Keratinocyte (primary cell): ENCODE data around the gene IGF1R. TPM values are rescaled to one million over a fixed set of nuclear protein-coding genes. Genes with fewer than 3 reads are reported as not detected.

Source experiments
- DNase-seq: peaks from one replicate; pipeline ENCODE4 v3.0.0-alpha.2; 2011; ENCODE audit warnings: low read depth, missing footprints, low spot score
- FAIRE-seq: peaks from 2 replicates; lab custom pipeline; 2011; peaks lifted over from hg19 to GRCh38; lab: Jason Lieb, UNC
- H2AFZ ChIP-seq: 2 replicates; pipeline ENCODE4 v1.6.0; 2012; ENCODE audit warnings: low read length, control low read depth, inconsistent platforms; ENCODE audit not compliant: control insufficient read depth
- H3K27ac ChIP-seq: 2 replicates; pipeline ENCODE4 v1.5.1; 2011; ENCODE audit warnings: low read length; ENCODE audit not compliant: control insufficient read depth, insufficient read depth
- H3K27me3 ChIP-seq: 3 replicates; pipeline ENCODE4 v1.6.0; 2011; ENCODE audit warnings: low read length; ENCODE audit not compliant: control insufficient read depth, insufficient read depth; ENCODE audit errors: extremely low read depth
- H3K36me3 ChIP-seq, 2 experiments: 2 replicates in 1 of 2; 3 replicates in 1 of 2; pipeline ENCODE4 v1.5.1; 2011; ENCODE audit warnings: low read length in 2 of 2, mild to moderate bottlenecking in 1 of 2; ENCODE audit not compliant: control insufficient read depth in 2 of 2, insufficient read depth in 2 of 2; ENCODE audit errors: extremely low read depth in 1 of 2
- H3K4me1 ChIP-seq: 3 replicates; pipeline ENCODE4 v1.5.1; 2011; ENCODE audit warnings: low read length; ENCODE audit not compliant: control insufficient read depth, insufficient read depth; ENCODE audit errors: extremely low read depth
- H3K4me2 ChIP-seq: 3 replicates; pipeline ENCODE4 v1.6.0; 2011; ENCODE audit warnings: low read depth, low read length; ENCODE audit not compliant: control insufficient read depth, insufficient read depth; ENCODE audit errors: extremely low read depth
- H3K4me3 ChIP-seq, 3 experiments: fragments of 200-600 bp in 1 of 3; sonication (generic) in 1 of 3; 2 replicates in 2 of 3; 3 replicates in 1 of 3; pipeline ENCODE4 v1.5.1; 2011 to 2016; ENCODE audit warnings: low read length in 3 of 3, mild to moderate bottlenecking in 3 of 3, control low read depth in 2 of 3, inconsistent platforms in 1 of 3, low read depth in 1 of 3, mixed read lengths in 1 of 3, mixed run types in 1 of 3, moderate library complexity in 1 of 3; ENCODE audit not compliant: control insufficient read depth in 2 of 3, insufficient read depth in 2 of 3; ENCODE audit errors: extremely low read depth in 1 of 3
- H3K79me2 ChIP-seq: 2 replicates; pipeline ENCODE4 v1.6.0; 2012; ENCODE audit warnings: low read length; ENCODE audit not compliant: control insufficient read depth, insufficient read depth
- H3K9ac ChIP-seq: 3 replicates; pipeline ENCODE4 v1.6.0; 2011; ENCODE audit warnings: low read length; ENCODE audit not compliant: control insufficient read depth, insufficient read depth; ENCODE audit errors: extremely low read depth
- H3K9me1 ChIP-seq: 3 replicates; pipeline ENCODE4 v1.6.0; 2011; ENCODE audit warnings: low read length; ENCODE audit not compliant: control insufficient read depth, insufficient read depth; ENCODE audit errors: extremely low read depth
- H3K9me3 ChIP-seq: 2 replicates; pipeline ENCODE4 v1.5.1; 2012; ENCODE audit warnings: low read depth, low read length; ENCODE audit not compliant: control insufficient read depth
- H4K20me1 ChIP-seq: 3 replicates; pipeline ENCODE4 v1.6.0; 2011; ENCODE audit warnings: low read length; ENCODE audit not compliant: control insufficient read depth, insufficient read depth; ENCODE audit errors: extremely low read depth
- EZH2 ChIP-seq: IDR thresholded peaks from one replicate; pipeline ENCODE4 v1.6.1; 2012; ENCODE audit warnings: inconsistent platforms, mild to moderate bottlenecking, low read length, moderate library complexity
- dilution Hi-C: fragments of 300-500 bp; cut with MboI; formaldehyde crosslinking; loops from one replicate; pipeline ENCODE4 v1.7.0; 2020; ENCODE audit warnings: low sequenced_read_pairs; ENCODE audit not compliant: extremely low pct_ligation_motif_present
- polyA plus RNA-seq, 5 experiments: library from polyadenylated mRNA; depleted of rRNA in 3 of 5; stranded (reverse) in 3 of 5; stranded (forward) in 1 of 5; unstranded in 1 of 5; fragments of >200 nt; gene quantifications; 1 replicate in 1 of 5; 2 replicates in 3 of 5; 3 replicates in 1 of 5; pipeline versions ENCODE4 v1.2.1 to v1.2.3, GENCODE V29; 2011 to 2012; ENCODE audit warnings: missing spikeins in 2 of 5, low read depth in 1 of 5, low replicate concordance in 1 of 5
- TF ChIP-seq, protein P1 (sequence below), 3 experiments: IDR thresholded peaks in 1 of 3; conservative IDR thresholded peaks in 1 of 3; optimal IDR thresholded peaks in 1 of 3; 2 replicates in 2 of 3; 3 replicates in 1 of 3; pipeline versions ENCODE3 to v1.5.1; 2011; ENCODE audit warnings: low read length in 3 of 3, mild to moderate bottlenecking in 3 of 3, moderate library complexity in 2 of 3, control low read depth in 1 of 3, inconsistent platforms in 1 of 3; ENCODE audit not compliant: insufficient read depth in 2 of 3; ENCODE audit errors: extremely low read depth in 1 of 3

IGF1R gene
- polyA plus RNA-seq, 1 donor (not counting 4 experiments of a cell fraction or from before 2014, with no cell fraction given), result 14.5 TPM

DNA sequence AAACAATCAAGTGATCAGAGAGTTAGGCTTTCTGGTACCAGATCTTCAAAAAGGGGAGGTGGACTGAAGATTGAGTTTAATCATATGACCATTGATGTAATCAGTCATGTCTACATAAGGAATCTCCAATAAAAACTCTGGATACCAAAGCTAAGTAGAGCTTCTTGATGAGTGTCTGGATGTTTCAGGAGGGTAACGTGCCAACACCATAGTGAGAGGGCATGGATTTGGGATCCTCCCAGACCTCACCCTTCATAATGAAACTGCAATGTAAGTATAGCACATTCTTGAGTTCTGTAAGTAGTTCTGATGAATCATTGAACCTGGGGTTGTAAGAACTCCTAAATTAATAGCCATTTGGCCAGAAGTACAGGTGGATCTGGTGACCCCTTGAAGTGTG, 337.9 kb downstream of the IGF1R start:
- Histone ChIP-seq H3K27me3 (no peaks in the 10 kb centered on the region), H3K9me3 (no peaks in the 10 kb centered on the region), H4K20me1 (no peaks in the 10 kb centered on the region), H3K4me3 (no peak overlapping the region), H3K27ac (no peak overlapping the region), H3K4me2 (no peak overlapping the region), H3K9me1 (no peaks in the 10 kb centered on the region), H3K79me2 (no peaks in the 10 kb centered on the region), H2AFZ (no peak overlapping the region), H3K36me3 (no peaks in the 10 kb centered on the region), H3K9ac (no peak overlapping the region), H3K4me1 (peaks cover 13% of the 10 kb centered on the region)
- dilution Hi-C loops, result no loop called here
- FAIRE-seq, result no peak
- no peak for DNase-seq
- TF ChIP-seq, protein P1, sequence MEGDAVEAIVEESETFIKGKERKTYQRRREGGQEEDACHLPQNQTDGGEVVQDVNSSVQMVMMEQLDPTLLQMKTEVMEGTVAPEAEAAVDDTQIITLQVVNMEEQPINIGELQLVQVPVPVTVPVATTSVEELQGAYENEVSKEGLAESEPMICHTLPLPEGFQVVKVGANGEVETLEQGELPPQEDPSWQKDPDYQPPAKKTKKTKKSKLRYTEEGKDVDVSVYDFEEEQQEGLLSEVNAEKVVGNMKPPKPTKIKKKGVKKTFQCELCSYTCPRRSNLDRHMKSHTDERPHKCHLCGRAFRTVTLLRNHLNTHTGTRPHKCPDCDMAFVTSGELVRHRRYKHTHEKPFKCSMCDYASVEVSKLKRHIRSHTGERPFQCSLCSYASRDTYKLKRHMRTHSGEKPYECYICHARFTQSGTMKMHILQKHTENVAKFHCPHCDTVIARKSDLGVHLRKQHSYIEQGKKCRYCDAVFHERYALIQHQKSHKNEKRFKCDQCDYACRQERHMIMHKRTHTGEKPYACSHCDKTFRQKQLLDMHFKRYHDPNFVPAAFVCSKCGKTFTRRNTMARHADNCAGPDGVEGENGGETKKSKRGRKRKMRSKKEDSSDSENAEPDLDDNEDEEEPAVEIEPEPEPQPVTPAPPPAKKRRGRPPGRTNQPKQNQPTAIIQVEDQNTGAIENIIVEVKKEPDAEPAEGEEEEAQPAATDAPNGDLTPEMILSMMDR (optimal IDR thresholded peaks at IDR 0.05 in 1 of 3, IDR thresholded peaks at IDR 0.05 in 1 of 3, conservative IDR thresholded peaks at IDR 0.05 in 1 of 3; ENCODE audit: extremely low read depth in 1 of 3, insufficient read depth in 2 of 3, low read length in 3 of 3), result no peak
- TF ChIP-seq EZH2, result no peak

DNA sequence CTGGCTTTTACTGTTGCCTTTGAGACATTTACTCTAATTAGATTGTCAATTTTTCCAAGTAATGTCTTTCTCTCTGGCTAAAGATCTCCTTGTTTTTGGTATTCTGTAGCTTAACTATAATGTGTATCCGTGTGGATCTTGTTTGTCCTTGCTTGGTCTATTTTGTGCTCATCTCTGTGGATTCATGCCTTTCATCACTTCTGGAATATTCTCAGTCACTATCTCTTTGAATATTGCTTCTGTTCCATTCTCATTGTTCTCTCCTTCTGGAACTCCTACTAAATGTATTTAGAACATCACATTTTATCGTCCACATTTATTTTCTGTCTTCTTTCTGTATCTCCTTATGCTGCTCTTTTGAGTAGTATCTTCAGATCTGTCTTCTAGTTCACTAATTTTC, 346.6 kb downstream of the IGF1R start:
- no peak for FAIRE-seq
- H3K79me2 ChIP-seq, result no peaks in the 10 kb centered on the region
- H3K36me3 ChIP-seq, result no peaks in the 10 kb centered on the region
- TF ChIP-seq, protein P1 (optimal IDR thresholded peaks at IDR 0.05 in 1 of 3, IDR thresholded peaks at IDR 0.05 in 1 of 3, conservative IDR thresholded peaks at IDR 0.05 in 1 of 3; ENCODE audit: extremely low read depth in 1 of 3, insufficient read depth in 2 of 3, low read length in 3 of 3), result no peak
- TF ChIP-seq EZH2, result no peak
- H3K4me3 ChIP-seq, result no peak overlapping the region
- dilution Hi-C loops, result no loop called here
- no peak overlapping the region for H3K9ac ChIP-seq
- H3K27ac ChIP-seq, result no peak overlapping the region
- H3K9me1 ChIP-seq, result no peaks in the 10 kb centered on the region
- H3K4me1 ChIP-seq, result peaks cover 6% of the 10 kb centered on the region
- no peak overlapping the region for H3K4me2 ChIP-seq
- no peaks in the 10 kb centered on the region for H3K9me3 ChIP-seq
- peaks cover 3% of the 10 kb centered on the region for H3K27me3 ChIP-seq
- H2AFZ ChIP-seq, result no peak overlapping the region
- no peaks in the 10 kb centered on the region for H4K20me1 ChIP-seq
- no peak for DNase-seq
